Trophoblast cell (in vitro differentiated cells and primary cell): ENCODE measurements around the gene HRH4.

ENCODE experiments used
- DNase-seq, 2 donors: peaks; one replicate each; pipeline ENCODE4 v3.0.0-alpha.2; 2016
- H2AFZ ChIP-seq: 2 replicates; pipeline ENCODE4 v1.6.1; 2013; ENCODE audit warnings: low read length, moderate library complexity, mild to moderate bottlenecking; ENCODE audit not compliant: insufficient read depth, poor library complexity
- H2AK5ac ChIP-seq: 2 replicates; pipeline ENCODE4 v1.6.1; 2013; ENCODE audit warnings: mild to moderate bottlenecking, low read length
- H2BK120ac ChIP-seq: 2 replicates; pipeline ENCODE4 v1.6.1; 2013; ENCODE audit warnings: low read length, mild to moderate bottlenecking, moderate library complexity; ENCODE audit not compliant: insufficient read depth, poor library complexity
- H2BK12ac ChIP-seq: 2 replicates; pipeline ENCODE4 v1.6.1; 2013; ENCODE audit warnings: mild to moderate bottlenecking, low read length, moderate library complexity
- H2BK5ac ChIP-seq: 2 replicates; pipeline ENCODE4 v1.6.1; 2013; ENCODE audit warnings: low read length, low read depth, moderate library complexity, mild to moderate bottlenecking; ENCODE audit not compliant: poor library complexity
- H3K14ac ChIP-seq: 2 replicates; pipeline ENCODE4 v1.6.1; 2013; ENCODE audit warnings: mild to moderate bottlenecking, low read length
- H3K18ac ChIP-seq: 2 replicates; pipeline ENCODE4 v1.6.1; 2013; ENCODE audit warnings: mild to moderate bottlenecking, low read length
- H3K23ac ChIP-seq: 2 replicates; pipeline ENCODE4 v1.6.1; 2013; ENCODE audit warnings: low read length
- H3K27ac ChIP-seq: 2 replicates; pipeline ENCODE4 v1.5.1; 2013; ENCODE audit warnings: low read depth, mild to moderate bottlenecking, inconsistent platforms, low read length, moderate library complexity
- H3K27me3 ChIP-seq: 2 replicates; pipeline ENCODE4 v1.6.1; 2013; ENCODE audit warnings: inconsistent platforms, mild to moderate bottlenecking, low read length, moderate library complexity; ENCODE audit not compliant: insufficient read depth
- H3K36me3 ChIP-seq, 2 experiments: 1 replicate in 1 of 2; 2 replicates in 1 of 2; pipeline ENCODE4 v1.6.1; 2013; ENCODE audit warnings: low read length in 2 of 2, mild to moderate bottlenecking in 2 of 2, moderate library complexity in 1 of 2; ENCODE audit not compliant: insufficient read depth in 2 of 2, control insufficient read depth in 1 of 2
- H3K4ac ChIP-seq: 2 replicates; pipeline ENCODE4 v1.6.1; 2013; ENCODE audit warnings: low read depth, mild to moderate bottlenecking, low read length, moderate library complexity
- H3K4me1 ChIP-seq, 2 experiments: 1 replicate in 1 of 2; 2 replicates in 1 of 2; pipeline ENCODE4 v1.6.1; 2013; ENCODE audit warnings: low read length in 2 of 2, mild to moderate bottlenecking in 2 of 2, moderate library complexity in 1 of 2; ENCODE audit not compliant: insufficient read depth in 2 of 2, control insufficient read depth in 1 of 2
- H3K4me2 ChIP-seq: 2 replicates; pipeline ENCODE4 v1.6.1; 2013; ENCODE audit warnings: inconsistent platforms, mild to moderate bottlenecking, low read length, moderate library complexity
- H3K4me3 ChIP-seq: 2 replicates; pipeline ENCODE4 v1.5.1; 2013; ENCODE audit warnings: mild to moderate bottlenecking, low read depth, low read length, inconsistent platforms
- H3K79me1 ChIP-seq: one replicate; pipeline ENCODE4 v1.6.1; 2013; ENCODE audit warnings: low read length
- H3K79me2 ChIP-seq: 2 replicates; pipeline ENCODE4 v1.6.1; 2013; ENCODE audit warnings: low read length, mild to moderate bottlenecking; ENCODE audit not compliant: control insufficient read depth, insufficient read depth, poor library complexity
- H3K9ac ChIP-seq: 2 replicates; pipeline ENCODE4 v1.6.1; 2013; ENCODE audit warnings: mild to moderate bottlenecking, low read length
- H3K9me3 ChIP-seq: 2 replicates; pipeline ENCODE4 v1.6.1; 2013; ENCODE audit warnings: low read depth, mild to moderate bottlenecking, control low read depth, inconsistent platforms, low read length; ENCODE audit not compliant: insufficient read depth
- H4K12ac ChIP-seq: 2 replicates; pipeline ENCODE4 v1.6.1; 2013; ENCODE audit warnings: low read depth, mild to moderate bottlenecking, low read length, moderate library complexity
- H4K8ac ChIP-seq: 2 replicates; pipeline ENCODE4 v1.6.1; 2013; ENCODE audit warnings: low read depth, mild to moderate bottlenecking, low read length, moderate library complexity
- H4K91ac ChIP-seq: one replicate; pipeline ENCODE4 v1.6.1; 2013; ENCODE audit warnings: low read depth, mild to moderate bottlenecking, low read length, moderate library complexity
- WGBS: extraction: QIAGEN DNeasy Blood & Tissue Kit; methylation state at CpG from one replicate; pipeline ENCODE4 v1.1.7; 2013; ENCODE audit warnings: missing lambda C conversion rate; ENCODE audit not compliant: insufficient read length, insufficient coverage; ENCODE audit errors: extremely low coverage; 5-methylcytosine and 5-hydroxymethylcytosine counted together

HRH4 gene

DNA sequence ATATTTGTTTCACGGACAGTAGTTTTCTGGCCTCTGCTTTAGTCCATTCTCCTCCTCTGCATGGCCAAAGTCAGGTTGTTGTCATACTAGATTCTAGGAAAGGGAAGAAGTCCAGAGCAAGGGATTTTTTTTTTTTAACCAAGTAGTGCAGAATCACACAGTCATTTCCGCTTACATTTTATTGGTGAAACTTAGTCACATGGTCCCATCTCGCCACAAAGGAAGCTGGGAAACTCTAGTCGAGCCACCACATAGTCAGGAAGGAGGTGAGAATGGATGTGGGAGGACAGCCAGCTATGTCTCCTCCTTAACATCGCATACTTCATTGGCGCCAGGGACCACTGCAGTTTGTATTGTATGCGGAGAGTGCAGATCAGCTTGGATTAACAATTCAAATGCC, 10.4 kb downstream of the HRH4 start:
- H3K9me3 ChIP-seq: no peaks in the 10 kb centered on the region
- H3K4me2 ChIP-seq: no peak overlapping the region
- H3K27ac ChIP-seq: no peak overlapping the region
- H3K4me3 ChIP-seq: no peak overlapping the region
- H3K36me3 ChIP-seq: no peaks in the 10 kb centered on the region
- no peaks in the 10 kb centered on the region for H3K27me3 ChIP-seq
- no peak overlapping the region for H3K9ac ChIP-seq
- peaks cover 0 to 2% of the 10 kb centered on the region in 2 experiments for H3K4me1 ChIP-seq
- no peak overlapping the region for H4K91ac ChIP-seq
- no peak overlapping the region for H4K12ac ChIP-seq
- H2BK120ac ChIP-seq: no peak overlapping the region
- H3K79me1 ChIP-seq: no peaks in the 10 kb centered on the region
- H2AK5ac ChIP-seq: no peak overlapping the region
- H3K4ac ChIP-seq: no peak overlapping the region
- no CpG with 5 or more reads among the region's 7 CpGs for WGBS
- no peak overlapping the region for H2BK5ac ChIP-seq
- DNase-seq: no peak
- H2BK12ac ChIP-seq: no peak overlapping the region
- no peak overlapping the region for H3K14ac ChIP-seq
- H2AFZ ChIP-seq: no peak overlapping the region
- no peak overlapping the region for H3K23ac ChIP-seq
- H4K8ac ChIP-seq: no peak overlapping the region
- no peak overlapping the region for H3K18ac ChIP-seq
- no peaks in the 10 kb centered on the region for H3K79me2 ChIP-seq

DNA sequence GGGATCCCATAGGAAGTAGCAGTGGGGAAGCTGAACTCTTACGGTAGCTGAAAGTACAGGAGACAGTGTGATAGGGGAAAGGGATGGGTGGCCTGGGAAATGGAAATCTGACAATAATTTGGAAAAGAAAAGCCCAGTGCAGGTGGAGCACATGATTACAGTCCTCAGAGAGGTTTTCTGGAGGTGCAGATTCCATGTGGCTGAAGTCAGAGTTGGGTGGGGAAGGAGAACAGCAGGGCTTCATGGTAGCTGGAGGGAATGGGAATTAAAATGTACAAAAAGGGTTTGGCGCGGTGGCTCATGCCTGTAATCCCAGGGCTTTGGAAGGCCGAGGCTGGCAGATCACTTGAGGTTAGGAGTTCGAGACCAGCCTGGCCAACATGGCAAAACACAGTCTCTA, 12.2 kb downstream of the HRH4 start:
- Histone ChIP-seq H3K9me3 (no peaks in the 10 kb centered on the region), H2BK12ac (no peak overlapping the region), H2AK5ac (no peak overlapping the region), H4K91ac (no peak overlapping the region), H2BK5ac (no peak overlapping the region), H3K23ac (no peak overlapping the region), H4K12ac (no peak overlapping the region), H3K4me2 (no peak overlapping the region), H3K18ac (no peak overlapping the region), H3K4me1 (peaks cover 0 to 2% of the 10 kb centered on the region in 2 experiments), H3K4ac (no peak overlapping the region), H3K27ac (no peak overlapping the region), H3K27me3 (no peaks in the 10 kb centered on the region), H3K79me2 (no peaks in the 10 kb centered on the region), H3K14ac (no peak overlapping the region), H2AFZ (no peak overlapping the region), H2BK120ac (no peak overlapping the region), H3K9ac (no peak overlapping the region), H3K36me3 (no peaks in the 10 kb centered on the region), H3K79me1 (no peaks in the 10 kb centered on the region), H4K8ac (no peak overlapping the region), H3K4me3 (no peak overlapping the region)
- no peak for DNase-seq
- no CpG with 5 or more reads among the region's 5 CpGs for WGBS

DNA sequence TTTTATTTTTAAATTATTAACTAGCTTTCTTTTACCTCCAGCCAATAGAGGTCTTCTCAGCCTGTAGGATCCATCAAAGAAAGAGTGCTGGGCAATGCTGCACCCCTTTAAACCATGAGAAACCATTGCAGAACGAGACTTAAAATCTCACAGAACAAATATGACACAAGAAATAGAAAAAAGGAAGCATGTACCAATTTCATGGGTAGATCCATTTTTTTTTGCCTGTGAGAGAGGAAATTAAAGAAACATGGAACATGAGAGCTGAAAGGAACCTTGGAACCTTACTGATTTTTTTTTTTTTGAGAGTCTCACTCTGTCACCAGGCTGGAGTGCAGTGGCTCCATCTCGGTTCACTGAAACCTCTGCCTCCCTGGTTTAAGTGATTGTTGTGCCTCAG, 14.0 kb downstream of the HRH4 start:
- Histone ChIP-seq H2BK120ac (no peak overlapping the region), H3K9ac (no peak overlapping the region), H3K23ac (no peak overlapping the region), H3K14ac (no peak overlapping the region), H3K18ac (no peak overlapping the region), H3K79me1 (no peaks in the 10 kb centered on the region), H4K12ac (no peak overlapping the region), H2BK12ac (no peak overlapping the region), H3K9me3 (no peaks in the 10 kb centered on the region), H4K8ac (no peak overlapping the region), H2AFZ (no peak overlapping the region), H2BK5ac (no peak overlapping the region), H3K4me3 (no peak overlapping the region), H3K27me3 (no peaks in the 10 kb centered on the region), H3K4me1 (peaks cover 0 to 2% of the 10 kb centered on the region in 2 experiments), H3K79me2 (no peaks in the 10 kb centered on the region), H3K4me2 (no peak overlapping the region), H3K4ac (no peak overlapping the region), H4K91ac (no peak overlapping the region), H3K27ac (no peak overlapping the region), H3K36me3 (no peaks in the 10 kb centered on the region), H2AK5ac (no peak overlapping the region)
- no peak for DNase-seq
- WGBS: no CpG with 5 or more reads among the region's 2 CpGs

DNA sequence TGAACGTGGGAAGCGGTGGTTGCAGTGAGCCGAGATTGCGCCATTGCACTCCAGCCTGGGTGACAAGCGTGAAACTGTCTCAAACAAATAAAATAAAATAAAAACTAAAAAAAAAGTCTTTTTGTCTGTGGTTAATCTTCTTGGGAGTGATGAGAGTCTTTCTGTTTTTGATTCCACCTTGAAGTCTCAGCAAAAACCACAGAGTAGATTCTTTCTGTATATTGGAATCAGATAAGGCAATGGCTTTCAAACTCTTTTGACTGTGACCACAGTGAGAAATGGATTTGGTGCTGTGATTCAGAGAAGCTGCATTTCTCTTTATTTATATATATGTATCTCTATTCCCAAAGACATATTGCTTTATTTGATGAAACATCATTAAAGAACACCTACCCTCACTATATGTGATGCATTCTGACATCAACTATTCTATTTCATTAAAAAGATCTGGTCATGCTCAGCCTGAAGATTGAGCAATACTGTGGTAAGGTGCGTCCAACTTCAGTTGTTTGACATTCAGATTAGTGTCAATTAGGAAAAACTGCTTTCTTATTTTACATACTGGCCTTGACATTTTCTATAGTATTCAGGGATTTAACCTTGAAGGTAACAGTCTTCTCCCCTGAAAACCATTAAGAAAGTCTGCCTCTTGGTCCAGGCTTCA, 15.6 kb downstream of the HRH4 start:
- H2AK5ac ChIP-seq: no peak overlapping the region
- no peak for DNase-seq
- H3K4me2 ChIP-seq: no peak overlapping the region
- no peak overlapping the region for H2BK12ac ChIP-seq
- H3K23ac ChIP-seq: no peak overlapping the region
- no peak overlapping the region for H3K9ac ChIP-seq
- no peaks in the 10 kb centered on the region for H3K36me3 ChIP-seq
- H3K4me1 ChIP-seq: peaks cover 0 to 2% of the 10 kb centered on the region in 2 experiments
- no peak overlapping the region for H3K14ac ChIP-seq
- no peaks in the 10 kb centered on the region for H3K9me3 ChIP-seq
- no CpG with 5 or more reads among the region's 6 CpGs for WGBS
- no peak overlapping the region for H3K4me3 ChIP-seq
- no peaks in the 10 kb centered on the region for H3K79me2 ChIP-seq
- no peak overlapping the region for H3K18ac ChIP-seq
- no peak overlapping the region for H3K4ac ChIP-seq
- no peak overlapping the region for H2BK120ac ChIP-seq
- H2BK5ac ChIP-seq: no peak overlapping the region
- H2AFZ ChIP-seq: no peak overlapping the region
- no peak overlapping the region for H3K27ac ChIP-seq
- no peaks in the 10 kb centered on the region for H3K27me3 ChIP-seq
- no peak overlapping the region for H4K12ac ChIP-seq
- no peak overlapping the region for H4K8ac ChIP-seq
- H4K91ac ChIP-seq: no peak overlapping the region
- H3K79me1 ChIP-seq: no peaks in the 10 kb centered on the region
